HCT116 (cell line): ENCODE measurements around the gene ASB9. TPM values are rescaled to one million over a fixed set of nuclear protein-coding genes. Genes with fewer than 3 reads are reported as not detected.

Source experiments
- ATAC-seq: fragments of 200-7000 bp; cut with Tn5 transposase; 2 replicates; pipeline ENCODE4 v1.9.1; 2020; ENCODE audit warnings: mild to moderate bottlenecking, moderate library complexity
- BruUV-seq: library from RNA; stranded (reverse); fragments of 400-500 nt; replicated peaks from 2 replicates; lab custom pipeline; 2021; lab: Mats Ljungman, UMichigan
- CTCF ChIA-PET: fragments of 300-600 bp; sonication (Branson Sonifier 250); formaldehyde crosslinking; loops from one replicate; lab custom pipeline; 2021; ENCODE audit warnings: antibody characterized with exemption; lab: Charles Lee
- POLR2A ChIA-PET: fragments of 300-600, 350-600 bp; sonication (Branson Sonifier 250); formaldehyde crosslinking; loops from one replicate; lab custom pipeline; 2021; ENCODE audit warnings: antibody characterized with exemption; lab: Charles Lee
- RAD21 ChIA-PET, 2 experiments: fragments of 300-600 bp; sonication (Branson Sonifier 250); formaldehyde crosslinking; loops; one replicate each; lab custom pipeline; 2023; ENCODE audit warnings: low total read pairs in 2 of 2; ENCODE audit not compliant: uncharacterized antibody in 2 of 2, unreplicated experiment in 2 of 2, low non-redundant PET in 1 of 2; lab: Charles Lee
- DNase-seq: peaks from one replicate; pipeline ENCODE4 v3.0.0-alpha.2; 2010; ENCODE audit warnings: low read depth, low spot score
- H2AFZ ChIP-seq: fragments of 200-600 bp; shearing (Covaris generic), sonication (generic); 2 replicates; pipeline ENCODE4 v1.6.1; 2017; ENCODE audit warnings: low read depth, mixed run types, mixed read lengths, antibody characterized with exemption, low read length; ENCODE audit not compliant: poor library complexity, severe bottlenecking
- H3K27ac ChIP-seq: 2 replicates; pipeline ENCODE4 v1.5.1; 2012; ENCODE audit warnings: low read depth, low read length
- H3K27me3 ChIP-seq: fragments of 200-600 bp; sonication (generic); 2 replicates; pipeline ENCODE4 v1.6.1; 2016; ENCODE audit warnings: mixed run types, low read length, mixed read lengths; ENCODE audit not compliant: insufficient read depth
- H3K36me3 ChIP-seq, 2 experiments: fragments of 200-500 bp in 1 of 2; fragments of 200-600 bp in 1 of 2; sonication (Bioruptor generic) in 1 of 2; sonication (generic) in 1 of 2; 2 replicates each; pipeline versions ENCODE4 v1.5.1 to v1.6.1; 2014 to 2016; ENCODE audit warnings: low read length in 2 of 2, inconsistent platforms in 1 of 2, mixed read lengths in 1 of 2, mixed run types in 1 of 2; ENCODE audit not compliant: insufficient read depth in 2 of 2, control insufficient read depth in 1 of 2
- H3K4me1 ChIP-seq, 2 experiments: fragments of 200-600 bp in 1 of 2; sonication (generic) in 1 of 2; 2 replicates each; pipeline versions ENCODE4 v1.5.1 to v1.6.1; 2012 to 2017; ENCODE audit warnings: low read length in 2 of 2, inconsistent platforms in 1 of 2, mild to moderate bottlenecking in 1 of 2, mixed read lengths in 1 of 2, mixed run types in 1 of 2, moderate library complexity in 1 of 2; ENCODE audit not compliant: insufficient read depth in 2 of 2, control insufficient read depth in 1 of 2
- H3K4me2 ChIP-seq: fragments of 200-600 bp; sonication (generic); 2 replicates; pipeline ENCODE4 v1.6.1; 2017; ENCODE audit warnings: mixed run types, low read length, mixed read lengths
- H3K4me3 ChIP-seq, 2 experiments: fragments of 200-600 bp in 1 of 2; sonication (generic) in 1 of 2; replicated peaks in 1 of 2; 2 replicates each; pipeline ENCODE4 v1.5.1; 2011 to 2016; ENCODE audit warnings: low read length in 2 of 2, control low read depth in 1 of 2, low read depth in 1 of 2, mild to moderate bottlenecking in 1 of 2, mixed read lengths in 1 of 2, mixed run types in 1 of 2
- H3K79me2 ChIP-seq: fragments of 200-600 bp; sonication (generic); 2 replicates; pipeline ENCODE4 v1.6.1; 2017; ENCODE audit warnings: mild to moderate bottlenecking, mixed run types, low read length, moderate library complexity, mixed read lengths; ENCODE audit not compliant: insufficient read depth
- H3K9ac ChIP-seq: fragments of 200-600 bp; sonication (generic); 2 replicates; pipeline ENCODE4 v1.6.1; 2016; ENCODE audit warnings: low read length, mixed read lengths
- H3K9me2 ChIP-seq: fragments of 200-600 bp; sonication (generic), shearing (Covaris generic); 2 replicates; pipeline ENCODE4 v1.6.1; 2017; ENCODE audit warnings: mixed run types, mild to moderate bottlenecking, moderate library complexity; ENCODE audit not compliant: insufficient read depth
- H3K9me3 ChIP-seq, 2 experiments: fragments of 200-500 bp in 1 of 2; fragments of 200-600 bp in 1 of 2; sonication (Bioruptor generic) in 1 of 2; sonication (generic) in 1 of 2; 2 replicates each; pipeline ENCODE4 v1.6.1; 2014 to 2017; ENCODE audit warnings: low read length in 2 of 2, mixed read lengths in 2 of 2, inconsistent platforms in 1 of 2, low read depth in 1 of 2, mild to moderate bottlenecking in 1 of 2, mixed run types in 1 of 2, moderate library complexity in 1 of 2; ENCODE audit not compliant: control insufficient read depth in 1 of 2, insufficient read depth in 1 of 2
- H4K20me1 ChIP-seq: fragments of 200-600 bp; sonication (generic), shearing (Covaris generic); 2 replicates; pipeline ENCODE4 v1.6.1; 2017; ENCODE audit warnings: mixed run types, mild to moderate bottlenecking, moderate library complexity; ENCODE audit not compliant: insufficient read depth
- ATF3 ChIP-seq: IDR thresholded peaks from 2 replicates; pipeline ENCODE4 v1.6.1; 2012
- CBX3 ChIP-seq: IDR thresholded peaks from 2 replicates; pipeline ENCODE4 v1.6.1; 2012; ENCODE audit warnings: low read depth
- CEBPB ChIP-seq: IDR thresholded peaks from 2 replicates; pipeline ENCODE4 v1.6.1; 2012; ENCODE audit warnings: low read depth
- CTCF ChIP-seq, 3 experiments: fragments of 200-600 bp in 1 of 3; sonication (generic) in 1 of 3; IDR thresholded peaks in 2 of 3; conservative IDR thresholded peaks in 1 of 3; 2 replicates each; pipeline ENCODE4 v1.5.1; 2012 to 2017; ENCODE audit warnings: low read depth in 2 of 3, low read length in 2 of 3, antibody characterized with exemption in 1 of 3, borderline replicate concordance in 1 of 3, control low read depth in 1 of 3, mild to moderate bottlenecking in 1 of 3, mixed read lengths in 1 of 3, mixed run types in 1 of 3, moderate library complexity in 1 of 3; ENCODE audit not compliant: insufficient read depth in 1 of 3
- EGR1 ChIP-seq: IDR thresholded peaks from 2 replicates; pipeline ENCODE4 v1.6.1; 2012; ENCODE audit warnings: low read depth
- ELF1 ChIP-seq: IDR thresholded peaks from 2 replicates; pipeline ENCODE4 v1.6.1; 2012; ENCODE audit warnings: low read depth, borderline replicate concordance
- EZH2phosphoT487 ChIP-seq: fragments of 200-600 bp; IDR thresholded peaks from 2 replicates; pipeline ENCODE4 v1.6.1; 2018; ENCODE audit warnings: antibody characterized with exemption, borderline replicate concordance
- FOSL1 ChIP-seq: IDR thresholded peaks from 2 replicates; pipeline ENCODE4 v1.6.1; 2012; ENCODE audit warnings: low read depth
- JUND ChIP-seq: IDR thresholded peaks from 2 replicates; pipeline ENCODE4 v1.6.1; 2012
- POLR2AphosphoS5 ChIP-seq: IDR thresholded peaks from 2 replicates; pipeline ENCODE4 v1.6.1; 2011; ENCODE audit warnings: mild to moderate bottlenecking, low read depth, low read length, moderate library complexity
- RAD21 ChIP-seq: IDR thresholded peaks from 2 replicates; pipeline ENCODE4 v1.6.1; 2012; ENCODE audit warnings: low read depth, mild to moderate bottlenecking
- REST ChIP-seq: IDR thresholded peaks from 2 replicates; pipeline ENCODE4 v1.6.1; 2012; ENCODE audit warnings: low read depth
- SP1 ChIP-seq: IDR thresholded peaks from 2 replicates; pipeline ENCODE4 v1.6.1; 2012; ENCODE audit warnings: low read depth
- SRF ChIP-seq: IDR thresholded peaks from 2 replicates; pipeline ENCODE4 v1.6.1; 2012; ENCODE audit warnings: low read depth
- YY1 ChIP-seq: IDR thresholded peaks from 2 replicates; pipeline ENCODE4 v1.6.1; 2011; ENCODE audit warnings: low read length, low read depth, moderate library complexity, mild to moderate bottlenecking; ENCODE audit not compliant: insufficient replicate concordance; ENCODE audit errors: extremely low read depth
- ZFX ChIP-seq: fragments of 450-650 bp; IDR thresholded peaks from 2 replicates; pipeline ENCODE4 v1.6.1; 2017
- ZNF274 ChIP-seq: fragments of 200-500 bp; sonication (Bioruptor generic); IDR thresholded peaks from 2 replicates; pipeline ENCODE4 v1.6.1; 2014; ENCODE audit warnings: mild to moderate bottlenecking, low read depth, low read length, inconsistent platforms
- intact Hi-C: fragments of 100-400 bp; cut with micrococcal nuclease; formaldehyde crosslinking; loops from 2 replicates; pipeline ENCODE4 v1.10.0; 2022
- total RNA-seq: library from RNA; stranded (reverse); gene quantifications from one replicate; pipeline ENCODE4 v1.2.1, GENCODE V29; 2021; ENCODE audit not compliant: unreplicated experiment

Gene ASB9
- total RNA-seq, 1 experiment from 2014 or later, result 2.9 TPM

- no peak for ATAC-seq
- TF ChIP-seq EGR1 (no peak), EZH2phosphoT487 (no peak), YY1 (no peak), ZNF274 (no peak), FOSL1 (no peak), CBX3 (no peak), RAD21 (no peak)
- TF ChIP-seq, all 23 proteins: peak for 0
- Histone ChIP-seq H3K9ac (no peak overlapping the region), H3K4me2 (no peak overlapping the region), H2AFZ (no peak overlapping the region), H3K9me2 (no peaks in the 10 kb centered on the region), H3K4me1 (no peaks in the 10 kb centered on the region), H3K27ac (no peak overlapping the region), H3K79me2 (no peaks in the 10 kb centered on the region), H3K4me3 (no peak overlapping the region), H3K36me3 (no peaks in the 10 kb centered on the region), H3K9me3 (no peaks in the 10 kb centered on the region), H3K27me3 (no peaks in the 10 kb centered on the region), H4K20me1 (no peaks in the 10 kb centered on the region)
- POLR2A ChIA-PET, result no interaction called here
- RAD21 ChIA-PET, result no interaction called here
- no TSS peak for BruUV-seq
- CTCF ChIA-PET, result no interaction called here
- intact Hi-C loops, result no loop called here
- DNase-seq, result no peak
Observed at GRCh38 chrX:15209096-15209495, 60.8 kb downstream of the ASB9 start.

- no peaks in the 10 kb centered on the region for H3K9me3 ChIP-seq
- H3K36me3 ChIP-seq, result no peaks in the 10 kb centered on the region
- no peak for DNase-seq
- no peaks in the 10 kb centered on the region for H4K20me1 ChIP-seq
- ATAC-seq, result no peak
- no peaks in the 10 kb centered on the region for H3K27me3 ChIP-seq
- no peak overlapping the region for H3K4me3 ChIP-seq
- no peak overlapping the region for H3K4me2 ChIP-seq
- ChIA-PET RAD21 (no interaction called here), CTCF (no interaction called here), POLR2A (no interaction called here)
- H3K27ac ChIP-seq, result no peak overlapping the region
- no peak overlapping the region for H2AFZ ChIP-seq
- H3K4me1 ChIP-seq, result no peaks in the 10 kb centered on the region
- no TSS peak for BruUV-seq
- no peaks in the 10 kb centered on the region for H3K9me2 ChIP-seq
- H3K79me2 ChIP-seq, result no peaks in the 10 kb centered on the region
- intact Hi-C loops, result no loop called here
- no peak overlapping the region for H3K9ac ChIP-seq
- TF ChIP-seq RAD21 (no peak), YY1 (no peak), FOSL1 (no peak), POLR2AphosphoS5 (no peak), ZNF274 (no peak), CEBPB (no peak), JUND (no peak), REST (no peak), ZFX (no peak), SRF (no peak), ELF1 (no peak), EGR1 (no peak), CTCF (IDR thresholded peaks at IDR 0.05 in 2 of 3, conservative IDR thresholded peaks at IDR 0.05 in 1 of 3; ENCODE audit: borderline replicate concordance in 1 of 3, insufficient read depth in 1 of 3, low read depth in 2 of 3, low read length in 2 of 3) (no peak), SP1 (no peak), EZH2phosphoT487 (no peak), ATF3 (no peak)
Observed at GRCh38 chrX:15207994-15208393, 61.9 kb downstream of the ASB9 start.
